Rectal smooth muscle tissue (tissue), 1 donor: ENCODE measurements around the gene LRCH1.

Experiments used
- H3K27ac ChIP-seq: one replicate; pipeline ENCODE4 v1.7.0; 2013; ENCODE audit warnings: low read depth, low read length, inconsistent platforms
- H3K27me3 ChIP-seq: one replicate; pipeline ENCODE4 v1.7.0; 2013; ENCODE audit warnings: low read length; ENCODE audit not compliant: control insufficient read depth, insufficient read depth
- H3K36me3 ChIP-seq: one replicate; pipeline ENCODE4 v1.7.0; 2013; ENCODE audit warnings: low read length; ENCODE audit not compliant: control insufficient read depth, insufficient read depth
- H3K4me1 ChIP-seq: one replicate; pipeline ENCODE4 v1.7.0; 2013; ENCODE audit warnings: low read length; ENCODE audit not compliant: control insufficient read depth, insufficient read depth
- H3K4me3 ChIP-seq: one replicate; pipeline ENCODE4 v1.7.0; 2013; ENCODE audit warnings: low read length
- H3K9ac ChIP-seq: one replicate; pipeline ENCODE4 v1.7.0; 2013; ENCODE audit warnings: low read length

Gene LRCH1

DNA sequence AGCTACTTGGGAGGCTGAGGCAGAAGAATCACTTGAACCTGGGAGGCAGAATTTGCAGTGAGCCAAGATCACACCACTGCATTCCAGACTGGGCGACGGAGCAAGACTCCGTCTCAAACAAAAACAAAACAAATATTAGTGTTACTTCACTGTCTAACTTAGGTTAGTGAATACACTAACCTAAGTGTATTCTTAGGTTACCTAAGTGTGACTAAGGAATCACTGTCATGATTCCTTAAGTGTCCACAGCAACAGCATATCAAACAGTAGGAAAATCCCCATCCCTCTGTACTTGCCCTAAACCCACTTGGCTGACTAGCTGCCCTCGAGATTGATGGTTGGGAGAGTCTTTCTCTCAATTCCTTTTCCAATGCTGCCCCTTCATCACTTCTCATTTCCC, 11.8 kb upstream of the LRCH1 start:
- H3K4me1 ChIP-seq: no peaks in the 10 kb centered on the region
- H3K9ac ChIP-seq: no peak overlapping the region
- H3K4me3 ChIP-seq: no peak overlapping the region
- no peak overlapping the region for H3K27ac ChIP-seq
- no peaks in the 10 kb centered on the region for H3K27me3 ChIP-seq
- no peaks in the 10 kb centered on the region for H3K36me3 ChIP-seq

DNA sequence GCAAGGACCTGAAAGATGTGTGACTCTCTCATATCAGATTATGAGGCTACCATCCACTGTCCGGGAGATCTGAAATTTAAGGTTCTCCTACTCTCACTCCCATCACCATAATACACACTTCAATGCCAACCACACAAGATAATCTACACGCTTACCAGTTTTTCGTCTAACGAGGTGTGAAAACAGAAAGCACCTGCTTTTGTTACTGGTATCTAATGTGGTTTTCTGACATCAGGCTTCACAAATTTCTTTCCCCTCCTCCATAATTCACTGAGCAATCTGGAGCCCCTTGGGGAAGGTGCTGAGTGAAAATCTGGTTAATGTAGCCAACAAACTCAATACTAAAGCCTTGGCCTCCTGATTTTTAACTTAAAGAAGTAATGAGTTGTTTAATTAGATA, 10.1 kb upstream of the LRCH1 start:
- Histone ChIP-seq H3K4me3 (no peak overlapping the region), H3K9ac (no peak overlapping the region), H3K4me1 (no peaks in the 10 kb centered on the region), H3K27me3 (no peaks in the 10 kb centered on the region), H3K27ac (no peak overlapping the region), H3K36me3 (no peaks in the 10 kb centered on the region)

DNA sequence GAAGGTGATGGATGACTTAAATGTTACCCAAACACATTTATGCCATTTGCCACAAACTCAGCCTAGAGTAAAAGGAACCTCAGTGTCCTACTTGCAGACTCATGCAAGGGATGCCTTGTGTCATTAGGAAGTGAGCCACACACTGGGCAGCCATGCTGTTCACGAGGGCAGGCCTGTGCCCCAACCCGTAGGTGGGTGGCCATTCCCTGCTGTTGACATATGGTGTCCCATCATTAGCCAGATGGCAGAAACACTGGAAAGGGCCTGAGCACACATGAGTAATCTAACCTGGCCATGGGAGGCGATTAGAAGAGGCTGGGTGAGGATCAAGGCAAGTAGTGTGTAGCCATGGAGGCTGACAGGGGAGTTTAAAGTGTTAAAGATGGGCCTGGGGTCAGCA, 9.7 kb upstream of the LRCH1 start:
- H3K27me3 ChIP-seq: no peaks in the 10 kb centered on the region
- H3K27ac ChIP-seq: no peak overlapping the region

DNA sequence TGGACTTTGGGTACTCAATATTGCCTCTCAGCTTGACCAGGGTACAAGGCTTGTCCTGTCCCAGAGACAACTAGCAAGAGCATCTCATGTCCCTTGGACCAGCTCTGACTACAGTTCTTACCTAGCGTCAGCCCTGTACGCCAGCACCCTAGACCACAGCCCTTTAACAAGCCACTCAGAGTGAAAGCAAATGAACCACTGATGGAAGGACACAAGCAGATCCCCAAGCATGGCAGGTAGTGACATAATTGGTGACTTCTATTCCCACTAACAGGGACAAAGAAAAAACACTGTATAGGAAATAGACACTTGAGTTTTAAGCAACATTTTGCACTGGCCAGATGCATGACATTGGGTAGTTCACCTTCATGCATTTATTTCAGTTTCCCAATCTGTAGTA, 8.8 kb upstream of the LRCH1 start:
- H3K27me3 ChIP-seq: no peaks in the 10 kb centered on the region
- no peak overlapping the region for H3K4me3 ChIP-seq
- H3K27ac ChIP-seq: no peak overlapping the region
- no peak overlapping the region for H3K9ac ChIP-seq
- H3K36me3 ChIP-seq: no peaks in the 10 kb centered on the region
- no peaks in the 10 kb centered on the region for H3K4me1 ChIP-seq

More for the DNA sequence above, 9.7 kb upstream of the LRCH1 start:
- no peaks in the 10 kb centered on the region for H3K36me3 ChIP-seq
- no peaks in the 10 kb centered on the region for H3K4me1 ChIP-seq
- H3K9ac ChIP-seq: no peak overlapping the region
- H3K4me3 ChIP-seq: no peak overlapping the region

DNA sequence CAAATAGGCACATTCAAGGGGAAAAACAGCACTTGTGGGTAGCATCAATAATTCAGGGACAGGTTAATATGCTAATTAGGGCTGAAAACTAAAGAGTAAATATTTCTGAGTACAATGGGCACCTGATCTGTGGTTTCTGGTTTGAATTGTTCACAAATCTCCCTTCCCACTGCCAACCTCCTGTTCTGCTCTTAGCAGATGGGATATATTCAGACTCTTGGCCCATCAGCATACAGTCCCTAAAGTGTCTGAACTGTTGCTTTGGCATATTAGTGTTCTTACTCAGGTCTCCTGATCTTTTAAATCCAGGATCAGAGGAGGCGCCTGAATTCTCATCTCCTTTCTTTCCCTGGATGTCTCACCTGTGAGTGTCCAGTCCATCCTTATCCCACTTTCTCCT, 8.2 kb upstream of the LRCH1 start:
- Histone ChIP-seq H3K4me1 (no peaks in the 10 kb centered on the region), H3K27me3 (no peaks in the 10 kb centered on the region), H3K9ac (no peak overlapping the region), H3K4me3 (no peak overlapping the region), H3K27ac (no peak overlapping the region), H3K36me3 (no peaks in the 10 kb centered on the region)

- Histone ChIP-seq H3K4me3 (no peak overlapping the region), H3K9ac (no peak overlapping the region), H3K36me3 (no peaks in the 10 kb centered on the region), H3K27ac (no peak overlapping the region), H3K27me3 (no peaks in the 10 kb centered on the region), H3K4me1 (no peaks in the 10 kb centered on the region)
These were observed 6.7 kb upstream of the LRCH1 start for GRCh38 chr13:46546084-46546768.

DNA sequence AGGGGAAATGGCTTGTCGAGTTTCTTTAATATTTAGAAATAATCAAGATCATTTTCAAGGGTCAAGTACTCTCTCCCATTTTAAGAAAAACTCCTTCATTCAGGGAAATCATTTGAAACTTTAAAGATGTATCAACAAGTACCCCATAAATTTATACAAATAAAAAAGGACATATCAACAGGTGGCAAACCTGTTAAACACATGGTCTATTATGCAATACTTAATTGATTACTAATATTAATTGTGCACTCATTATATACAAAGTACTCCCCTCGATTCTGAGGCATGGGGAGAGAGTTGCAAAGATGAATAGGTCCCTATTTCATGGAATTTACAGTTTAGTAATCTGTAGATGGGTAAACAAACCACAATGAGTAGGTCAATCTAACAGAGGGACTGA, 2.1 kb upstream of the LRCH1 start:
- H3K4me1 ChIP-seq: peaks cover 6% of the 10 kb centered on the region
- no peak overlapping the region for H3K27ac ChIP-seq
- no peaks in the 10 kb centered on the region for H3K36me3 ChIP-seq
- no peaks in the 10 kb centered on the region for H3K27me3 ChIP-seq
- no peak overlapping the region for H3K4me3 ChIP-seq
- no peak overlapping the region for H3K9ac ChIP-seq

DNA sequence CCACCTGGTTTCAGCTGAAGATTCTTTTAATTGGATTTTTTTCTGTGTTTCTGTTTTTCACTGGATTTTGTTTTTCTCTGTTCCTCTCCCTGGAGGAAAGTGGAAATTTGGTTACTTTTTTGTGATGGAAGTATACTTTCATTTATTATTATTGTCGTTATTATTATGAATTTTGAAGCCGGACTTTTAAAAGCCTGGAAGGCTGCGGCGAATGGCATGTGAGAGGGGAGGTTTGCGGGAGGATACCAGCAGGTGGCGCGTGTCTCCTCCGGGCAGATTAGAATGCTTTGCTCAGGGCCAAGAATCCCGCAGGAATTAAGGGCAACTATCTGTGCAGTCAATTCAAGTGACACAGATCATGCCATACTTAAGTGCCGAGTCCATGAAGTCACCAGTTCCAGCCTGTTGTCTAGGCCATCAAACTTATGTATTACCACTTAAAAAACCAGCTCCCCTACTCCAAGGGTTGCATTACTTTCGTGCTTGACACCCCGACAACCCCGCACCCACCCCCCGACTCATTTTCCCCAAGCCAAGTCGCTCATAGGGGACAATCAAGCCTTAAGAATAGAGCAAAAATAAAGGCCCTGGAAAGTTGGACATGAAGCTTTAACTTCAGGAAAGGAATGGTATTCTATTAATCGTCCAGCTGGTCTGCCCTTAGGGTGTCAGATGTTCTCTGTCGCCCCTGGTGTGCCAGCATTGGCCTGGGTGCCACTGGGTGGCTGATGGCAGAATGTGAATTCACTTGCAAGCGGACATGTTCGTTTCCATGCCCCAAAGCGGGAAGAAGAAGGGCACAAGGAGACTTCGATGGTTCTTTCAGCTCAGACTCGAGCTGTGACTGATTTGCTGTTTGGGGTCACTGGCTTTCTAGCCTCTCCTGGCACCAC, 1.3 kb upstream of the LRCH1 start:
- Histone ChIP-seq H3K27me3 (no peaks in the 10 kb centered on the region), H3K27ac (no peak overlapping the region), H3K9ac (no peak overlapping the region), H3K4me1 (peaks cover 6% of the 10 kb centered on the region), H3K4me3 (peak overlapping the region; percentile 83), H3K36me3 (no peaks in the 10 kb centered on the region)

- H3K4me1 ChIP-seq: peaks cover 6% of the 10 kb centered on the region
- peak overlapping the region; percentile 83 for H3K4me3 ChIP-seq
- peak overlapping the region; percentile 72 for H3K9ac ChIP-seq
- H3K27ac ChIP-seq: peak overlapping the region; percentile 87
- H3K27me3 ChIP-seq: no peaks in the 10 kb centered on the region
- H3K36me3 ChIP-seq: no peaks in the 10 kb centered on the region
These were observed 677 bp upstream of the LRCH1 start for GRCh38 chr13:46552303-46552682.

- Histone ChIP-seq H3K4me1 (peaks cover 6% of the 10 kb centered on the region), H3K27ac (peak overlapping the region; percentile 87), H3K36me3 (no peaks in the 10 kb centered on the region), H3K9ac (peak overlapping the region; percentile 81), H3K4me3 (peak overlapping the region; percentile 96), H3K27me3 (no peaks in the 10 kb centered on the region)
These were observed 533 bp downstream of the LRCH1 start for GRCh38 chr13:46553521-46553885.

DNA sequence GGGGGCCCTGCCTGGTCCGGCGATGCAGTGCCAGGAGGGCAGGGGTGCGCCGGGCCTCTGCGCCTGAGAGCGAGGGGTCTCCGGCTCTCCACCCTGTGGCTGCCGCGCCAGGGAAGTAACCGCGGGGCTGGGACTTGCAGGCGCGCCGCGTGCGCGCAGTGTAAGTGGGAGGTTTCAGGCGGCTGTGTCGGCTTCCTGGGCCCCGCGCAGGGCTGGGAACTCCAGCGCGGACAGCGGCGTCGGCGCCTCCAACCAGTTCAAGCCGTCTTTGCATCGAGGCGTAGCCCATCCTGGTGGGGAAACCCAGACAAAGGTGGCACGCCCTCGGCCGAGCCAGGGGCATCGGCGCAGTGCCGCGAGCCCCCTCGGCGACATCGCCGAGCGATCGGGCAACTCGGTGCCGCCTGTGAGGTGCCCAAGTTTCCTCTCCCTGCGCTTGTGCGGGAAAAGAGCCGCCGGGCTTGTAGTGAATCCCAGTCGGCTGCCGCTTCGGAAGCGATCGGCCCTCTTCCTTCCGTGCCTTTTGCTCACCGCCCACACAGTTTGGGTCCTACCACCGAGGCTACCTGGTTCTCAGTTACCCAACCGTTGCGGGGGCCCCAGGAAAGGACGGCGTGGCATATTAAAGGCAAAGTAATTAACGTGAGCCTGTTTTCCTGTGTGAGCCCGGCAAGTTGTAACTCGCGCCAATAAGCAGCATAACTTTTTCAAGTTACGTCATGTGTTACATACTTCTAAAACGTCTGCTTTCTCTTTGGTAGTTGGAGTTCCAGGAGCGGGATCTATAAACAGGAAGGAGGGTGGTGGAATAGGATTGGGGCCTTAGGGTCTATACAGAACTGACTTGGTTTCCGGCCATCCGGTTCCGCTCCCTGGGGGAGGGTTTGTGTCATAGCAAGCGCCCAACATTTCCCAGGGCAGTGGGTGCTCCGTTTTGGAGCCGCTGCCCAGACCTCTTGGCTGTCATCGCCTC, 1.2 kb downstream of the LRCH1 start:
- Histone ChIP-seq H3K4me1 (peaks cover 6% of the 10 kb centered on the region), H3K36me3 (no peaks in the 10 kb centered on the region), H3K27me3 (no peaks in the 10 kb centered on the region), H3K27ac (peak overlapping the region; percentile 87), H3K9ac (peak overlapping the region; percentile 81), H3K4me3 (peak overlapping the region; percentile 96)

DNA sequence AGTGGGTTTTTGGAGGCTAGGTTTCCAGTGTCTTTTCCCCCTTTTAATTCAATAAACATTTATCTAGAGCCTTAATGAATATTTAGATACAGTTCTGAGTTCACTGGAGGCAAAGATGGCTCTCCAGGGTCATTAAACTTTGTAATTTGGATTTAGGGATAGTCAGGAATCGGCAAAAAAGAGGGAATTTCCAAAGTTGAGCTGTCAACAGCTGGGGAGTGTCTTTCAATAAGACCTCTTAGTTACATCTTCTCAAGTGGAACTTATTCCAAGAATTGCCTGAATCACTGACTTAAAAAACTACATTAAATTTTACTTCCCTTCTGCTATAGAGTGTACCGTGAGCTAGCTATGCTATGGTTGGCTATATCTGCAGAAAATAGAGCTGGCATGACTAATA, 2.0 kb downstream of the LRCH1 start:
- peak overlapping the region; percentile 81 for H3K9ac ChIP-seq
- peaks cover 6% of the 10 kb centered on the region for H3K4me1 ChIP-seq
- H3K27me3 ChIP-seq: no peaks in the 10 kb centered on the region
- peak overlapping the region; percentile 87 for H3K27ac ChIP-seq
- H3K36me3 ChIP-seq: no peaks in the 10 kb centered on the region
- H3K4me3 ChIP-seq: peak overlapping the region; percentile 96
